HUES48 (cell line): Measurements from ENCODE around the gene NUP50.

Experiments
- H3K27ac ChIP-seq: one replicate; pipeline ENCODE4 v1.7.0; 2013; ENCODE audit warnings: low read depth, low read length, inconsistent platforms
- H3K27me3 ChIP-seq: 2 replicates; pipeline ENCODE4 v1.6.1; 2013; ENCODE audit warnings: mild to moderate bottlenecking, low read length; ENCODE audit not compliant: control insufficient read depth, insufficient read depth
- H3K36me3 ChIP-seq: 2 replicates; pipeline ENCODE4 v1.6.1; 2013; ENCODE audit warnings: low read length; ENCODE audit not compliant: control insufficient read depth, insufficient read depth
- H3K4me1 ChIP-seq: 2 replicates; pipeline ENCODE4 v1.6.1; 2013; ENCODE audit warnings: mild to moderate bottlenecking, low read length; ENCODE audit not compliant: control insufficient read depth, insufficient read depth
- H3K4me3 ChIP-seq: 2 replicates; pipeline ENCODE4 v1.5.1; 2013; ENCODE audit warnings: mild to moderate bottlenecking, low read depth, low read length
- H3K9ac ChIP-seq: 2 replicates; pipeline ENCODE4 v1.6.1; 2013; ENCODE audit warnings: mild to moderate bottlenecking, low read depth, low read length, moderate library complexity
- H3K9me3 ChIP-seq: 2 replicates; pipeline ENCODE4 v1.6.1; 2013; ENCODE audit warnings: low read length; ENCODE audit not compliant: control insufficient read depth, insufficient read depth

NUP50 gene

DNA sequence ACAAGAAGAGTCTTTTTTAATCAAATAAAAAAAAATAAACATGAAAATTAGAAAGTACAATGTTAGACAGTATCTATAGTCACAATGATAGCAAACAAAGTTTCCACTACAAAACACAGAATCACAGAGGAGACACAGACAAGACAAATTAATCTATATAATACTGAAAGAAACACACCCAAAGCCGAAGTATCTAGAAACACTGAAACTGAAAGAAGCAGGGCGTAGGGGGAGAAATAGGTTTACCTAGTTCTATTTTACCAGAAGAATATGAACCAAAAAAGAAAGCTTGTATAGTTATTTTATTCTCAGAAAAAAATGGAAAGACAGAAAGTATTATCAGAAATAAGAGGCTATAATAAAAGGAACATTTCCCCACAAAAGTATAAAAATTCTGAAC, 27.1 kb upstream of the NUP50 start:
- no peak overlapping the region for H3K9ac ChIP-seq
- H3K4me1 ChIP-seq = no peaks in the 10 kb centered on the region
- H3K27me3 ChIP-seq = no peaks in the 10 kb centered on the region
- peaks cover 7% of the 10 kb centered on the region; the same call in 1 of the 2 replicates for H3K9me3 ChIP-seq
- H3K36me3 ChIP-seq = peaks cover 9% of the 10 kb centered on the region
- H3K4me3 ChIP-seq = no peak overlapping the region
- H3K27ac ChIP-seq = no peak overlapping the region

DNA sequence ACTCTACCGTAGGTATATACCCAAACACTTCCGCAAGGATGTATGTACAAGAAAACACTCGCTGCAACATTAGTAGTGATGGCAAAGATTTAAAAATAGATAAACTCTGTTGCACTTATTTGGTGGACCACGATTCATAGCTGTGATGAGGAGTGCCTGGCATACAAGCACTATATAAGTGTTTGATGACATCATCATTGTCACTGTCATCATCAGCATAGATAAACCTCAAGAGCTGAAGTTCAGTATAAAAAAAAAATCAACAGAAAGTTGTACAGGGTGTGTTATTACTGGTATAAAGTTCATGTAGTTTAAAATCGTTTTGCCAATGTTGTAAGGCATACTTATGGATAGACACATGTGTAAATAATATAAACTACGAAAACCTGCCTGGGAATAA, 24.0 kb upstream of the NUP50 start:
- Histone ChIP-seq H3K9me3 (no peaks in the 10 kb centered on the region), H3K9ac (no peak overlapping the region), H3K36me3 (no peaks in the 10 kb centered on the region), H3K4me1 (no peaks in the 10 kb centered on the region), H3K27me3 (no peaks in the 10 kb centered on the region), H3K4me3 (no peak overlapping the region), H3K27ac (no peak overlapping the region)

DNA sequence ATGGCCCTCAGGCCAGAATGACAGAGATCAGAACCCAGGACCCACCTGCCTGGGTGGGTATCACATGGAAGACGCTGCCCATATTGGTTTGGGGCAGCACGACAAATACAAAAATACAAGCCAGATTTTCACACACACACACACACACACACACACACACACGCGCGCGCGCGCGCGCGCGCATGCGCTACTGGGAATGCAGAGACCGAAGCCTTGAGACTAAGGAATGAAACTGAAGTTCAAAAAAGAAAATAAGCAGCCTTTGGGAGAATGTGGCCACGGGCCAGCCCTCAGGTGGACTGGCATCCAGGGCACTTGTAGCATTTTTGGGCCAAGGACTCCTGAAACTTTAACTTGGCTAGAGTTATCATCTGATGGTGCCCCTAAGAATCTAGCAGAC, 21.3 kb upstream of the NUP50 start:
- H3K4me3 ChIP-seq = no peak overlapping the region

DNA sequence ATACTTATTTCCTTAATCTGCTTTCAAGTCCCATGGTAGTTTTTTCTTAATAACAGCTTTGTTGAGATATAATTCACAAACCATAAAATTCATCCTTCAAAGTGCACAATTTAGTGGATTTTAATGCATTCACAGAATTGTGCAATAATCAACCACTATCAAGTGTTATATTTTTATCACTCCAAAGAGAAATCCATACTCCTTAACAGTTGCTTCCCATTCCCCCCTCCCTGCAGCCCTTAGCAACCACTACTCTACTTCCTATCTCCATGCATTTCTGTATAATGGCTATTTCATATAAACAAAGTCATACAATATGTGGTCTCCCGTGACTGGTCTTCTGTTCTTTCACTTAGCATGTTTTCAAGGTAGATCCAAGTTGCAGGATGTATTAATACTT, 18.8 kb upstream of the NUP50 start:
- no peak overlapping the region for H3K4me3 ChIP-seq
- H3K4me1 ChIP-seq = no peaks in the 10 kb centered on the region
- H3K36me3 ChIP-seq = peaks cover 2% of the 10 kb centered on the region; the same call in 1 of the 2 replicates
- no peak overlapping the region for H3K9ac ChIP-seq
- no peaks in the 10 kb centered on the region for H3K27me3 ChIP-seq
- H3K9me3 ChIP-seq = no peaks in the 10 kb centered on the region
- no peak overlapping the region for H3K27ac ChIP-seq

More for the DNA sequence above, 21.3 kb upstream of the NUP50 start:
- H3K9me3 ChIP-seq = no peaks in the 10 kb centered on the region
- H3K27ac ChIP-seq = no peak overlapping the region
- H3K27me3 ChIP-seq = no peaks in the 10 kb centered on the region
- no peaks in the 10 kb centered on the region for H3K36me3 ChIP-seq
- H3K4me1 ChIP-seq = no peaks in the 10 kb centered on the region
- H3K9ac ChIP-seq = no peak overlapping the region

DNA sequence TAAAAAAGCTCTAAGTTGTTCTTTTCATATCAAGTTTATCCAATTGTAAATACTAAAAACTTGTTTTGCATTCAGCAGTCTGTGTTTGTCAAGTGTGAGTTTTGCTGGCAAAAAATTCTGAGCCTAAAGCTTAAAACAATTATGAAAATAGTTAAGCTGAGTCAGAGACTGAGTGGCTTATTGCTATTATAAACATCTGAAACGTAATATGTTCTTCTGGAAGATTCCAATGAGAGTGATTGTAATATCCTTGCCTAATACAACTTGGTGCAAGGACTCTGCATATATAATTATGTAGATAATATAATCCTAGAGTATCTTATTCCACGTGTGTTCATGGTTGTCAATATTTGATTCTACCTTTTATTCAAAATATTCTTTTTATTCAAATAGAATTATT, 14.1 kb upstream of the NUP50 start:
- no peak overlapping the region for H3K4me3 ChIP-seq
- no peak overlapping the region for H3K27ac ChIP-seq
- no peaks in the 10 kb centered on the region for H3K4me1 ChIP-seq
- H3K9ac ChIP-seq = no peak overlapping the region
- H3K27me3 ChIP-seq = no peaks in the 10 kb centered on the region
- H3K36me3 ChIP-seq = peaks cover 6% of the 10 kb centered on the region; the same call in 1 of the 2 replicates
- H3K9me3 ChIP-seq = no peaks in the 10 kb centered on the region

DNA sequence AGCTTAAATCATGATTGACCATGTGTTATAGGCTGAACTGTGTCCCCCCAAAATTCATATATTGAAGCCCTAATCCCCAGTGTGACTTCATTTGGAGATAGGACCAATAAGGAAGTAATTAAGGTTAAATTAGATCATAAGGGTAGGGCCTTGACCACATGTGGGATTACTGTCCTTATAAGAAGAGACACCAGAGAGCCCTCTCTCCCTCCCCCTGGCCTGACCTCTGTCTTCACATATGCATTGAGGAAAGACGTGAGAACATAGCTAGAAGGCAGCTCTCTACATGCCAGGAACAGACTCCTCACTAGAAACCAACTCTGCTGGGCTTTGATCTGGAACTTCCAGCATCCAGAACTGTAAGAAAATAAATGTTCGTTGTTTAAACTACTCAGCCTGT, 13.6 kb upstream of the NUP50 start:
- no peak overlapping the region for H3K4me3 ChIP-seq
- H3K9me3 ChIP-seq = no peaks in the 10 kb centered on the region
- H3K9ac ChIP-seq = no peak overlapping the region
- H3K27ac ChIP-seq = no peak overlapping the region
- no peaks in the 10 kb centered on the region for H3K27me3 ChIP-seq
- H3K36me3 ChIP-seq = peaks cover 6% of the 10 kb centered on the region; the same call in 1 of the 2 replicates
- no peaks in the 10 kb centered on the region for H3K4me1 ChIP-seq

DNA sequence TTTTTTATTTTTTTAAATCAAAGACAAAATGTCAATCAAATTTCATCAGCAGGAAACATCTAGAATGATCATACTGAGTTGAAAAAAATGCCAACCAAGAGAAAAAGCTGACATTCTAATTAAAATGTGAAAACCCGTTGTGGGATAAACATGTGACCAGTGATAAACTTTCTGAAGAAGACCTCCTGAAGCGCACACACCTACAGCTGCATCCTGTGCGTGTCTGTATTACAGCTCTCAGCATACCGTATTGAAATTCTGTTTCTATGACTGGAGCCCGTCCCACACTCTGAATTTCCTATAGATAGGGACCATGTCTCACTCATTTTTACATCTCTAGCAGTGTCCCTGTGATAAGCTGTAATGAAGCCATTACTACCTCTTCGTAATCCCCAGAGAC, 12.2 kb upstream of the NUP50 start:
- no peak overlapping the region for H3K9ac ChIP-seq

DNA sequence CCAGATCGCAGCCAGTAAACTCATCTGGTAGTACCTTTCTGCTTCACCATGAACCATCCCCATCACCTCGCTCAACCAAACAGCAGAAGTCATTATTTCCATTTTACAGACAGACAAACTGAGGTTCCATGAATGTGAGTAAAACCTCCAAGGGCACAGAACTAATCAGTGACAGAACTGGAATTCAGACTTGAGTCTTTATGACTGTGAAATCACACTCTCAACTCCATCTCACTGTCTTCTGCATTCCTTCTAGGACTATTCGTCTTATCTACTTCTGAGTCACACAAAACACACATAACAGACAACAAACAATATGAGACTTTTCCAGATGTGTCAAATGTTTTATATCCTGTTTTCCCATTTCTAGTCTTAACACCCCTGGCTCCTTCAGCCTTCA, 9.3 kb upstream of the NUP50 start:
- Histone ChIP-seq H3K9me3 (no peaks in the 10 kb centered on the region), H3K27ac (no peak overlapping the region), H3K4me3 (no peak overlapping the region), H3K4me1 (0 out of 2 replicates have a peak, but pooled peaks cover under 1% of the 10 kb centered on the region), H3K36me3 (peaks cover 34% of the 10 kb centered on the region), H3K9ac (no peak overlapping the region), H3K27me3 (no peaks in the 10 kb centered on the region)

More for the DNA sequence above, 12.2 kb upstream of the NUP50 start:
- Histone ChIP-seq H3K9me3 (no peaks in the 10 kb centered on the region), H3K4me1 (no peaks in the 10 kb centered on the region), H3K4me3 (no peak overlapping the region), H3K27me3 (no peaks in the 10 kb centered on the region), H3K36me3 (peaks cover 14% of the 10 kb centered on the region), H3K27ac (no peak overlapping the region)

DNA sequence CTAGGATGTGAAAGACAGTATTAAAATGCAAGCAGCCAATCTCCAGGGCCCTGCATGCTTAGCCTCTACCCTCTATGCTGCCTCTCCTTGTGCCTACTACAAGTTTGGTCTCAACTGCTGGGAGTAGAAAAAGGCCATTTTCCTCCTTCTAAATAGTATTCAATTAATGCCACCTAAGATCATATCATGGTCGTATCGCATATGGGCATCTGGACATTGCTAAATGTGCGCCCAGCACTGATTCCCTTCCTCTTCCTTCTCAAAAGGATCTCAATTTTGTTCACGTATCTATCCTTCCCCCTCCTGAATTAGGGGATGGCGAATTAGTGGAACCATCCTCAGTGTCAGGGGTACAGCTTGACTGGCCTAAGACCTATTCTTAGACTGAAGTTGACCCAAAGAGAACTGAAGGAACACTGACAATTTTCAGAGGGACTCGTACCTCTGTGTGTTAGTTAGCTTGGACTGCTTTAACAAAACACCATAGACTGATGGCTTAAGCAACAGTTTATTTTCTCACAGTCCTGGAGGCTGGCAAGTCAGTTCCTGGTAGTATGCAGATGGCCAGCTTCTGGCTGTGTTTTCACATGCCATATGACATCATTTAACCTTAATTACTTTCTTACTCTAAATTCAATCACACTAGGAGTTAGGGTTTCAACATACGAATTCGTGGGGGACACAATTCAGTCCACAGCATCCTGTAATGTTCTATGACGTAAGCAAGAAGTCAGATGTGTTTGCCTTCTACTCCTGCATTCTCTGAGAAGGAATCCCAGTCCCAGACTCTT, 8.5 kb upstream of the NUP50 start:
- Histone ChIP-seq H3K27me3 (no peaks in the 10 kb centered on the region), H3K4me1 (peaks cover 9% of the 10 kb centered on the region), H3K9me3 (no peaks in the 10 kb centered on the region), H3K36me3 (peaks cover 29% of the 10 kb centered on the region), H3K4me3 (no peak overlapping the region), H3K9ac (no peak overlapping the region), H3K27ac (no peak overlapping the region)

DNA sequence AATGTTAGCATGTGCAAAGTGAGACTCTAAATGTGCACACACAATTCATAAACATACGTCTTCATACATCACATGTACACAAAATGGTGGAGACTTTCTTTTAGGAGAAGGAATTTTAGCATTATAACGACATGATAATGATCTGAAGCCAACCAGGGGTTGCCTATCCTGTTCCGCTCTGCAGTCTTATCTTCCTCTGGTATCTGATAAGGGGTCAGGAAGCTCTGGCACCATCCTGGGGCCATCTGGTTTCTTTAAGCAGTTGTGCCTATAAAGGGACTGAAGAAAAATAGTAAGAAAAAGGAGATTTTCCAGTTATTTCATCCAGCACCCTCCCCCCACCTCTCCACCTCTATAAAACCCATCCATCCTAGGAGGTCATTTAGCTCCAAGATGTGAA, 5.8 kb upstream of the NUP50 start:
- Histone ChIP-seq H3K27me3 (no peaks in the 10 kb centered on the region), H3K36me3 (peaks cover 28% of the 10 kb centered on the region), H3K4me1 (peaks cover 14% of the 10 kb centered on the region), H3K4me3 (no peak overlapping the region), H3K9ac (no peak overlapping the region), H3K27ac (no peak overlapping the region), H3K9me3 (no peaks in the 10 kb centered on the region)

DNA sequence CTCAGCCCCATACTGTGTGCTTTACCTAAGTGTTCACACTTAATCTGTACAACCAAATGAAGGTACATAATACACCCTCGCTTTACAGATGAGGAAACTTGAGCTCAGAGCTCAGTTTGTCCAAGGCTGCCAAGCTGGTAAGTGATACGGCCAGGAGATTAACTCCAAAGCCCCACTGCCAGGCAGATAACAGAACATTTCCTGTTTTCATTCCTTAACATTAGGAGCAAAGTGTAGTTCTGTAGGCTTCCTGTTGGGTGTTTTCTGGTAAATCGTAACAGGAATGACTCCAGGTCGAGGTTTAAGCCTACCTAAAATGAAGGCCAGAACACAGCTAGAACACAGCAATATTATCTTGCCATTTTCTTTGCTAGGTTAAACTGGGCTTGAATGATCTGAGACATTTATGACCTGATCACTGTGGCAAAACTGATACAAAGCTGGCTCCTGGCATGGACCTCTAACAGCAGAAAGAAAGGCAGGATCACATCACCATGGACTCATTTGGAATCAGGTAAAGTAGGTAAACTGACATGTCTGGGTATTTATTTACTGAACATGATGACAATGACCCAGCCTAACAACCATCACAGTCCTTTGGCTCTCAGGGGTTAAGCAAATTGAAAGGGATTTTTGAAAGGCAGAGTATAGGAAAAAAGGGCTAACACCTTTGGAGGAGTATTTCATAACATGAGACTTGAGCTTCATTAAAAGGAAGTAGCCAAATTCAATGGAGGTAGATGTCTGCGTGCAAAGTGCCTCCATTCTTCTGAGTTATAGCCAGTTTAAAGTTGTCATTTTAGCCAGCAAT, 3.9 kb upstream of the NUP50 start:
- no peak overlapping the region for H3K4me3 ChIP-seq

More for the DNA sequence above, 3.9 kb upstream of the NUP50 start:
- no peaks in the 10 kb centered on the region for H3K9me3 ChIP-seq
- peaks cover 28% of the 10 kb centered on the region for H3K36me3 ChIP-seq
- no peak overlapping the region for H3K9ac ChIP-seq
- H3K27me3 ChIP-seq = no peaks in the 10 kb centered on the region
- H3K4me1 ChIP-seq = peaks cover 14% of the 10 kb centered on the region
- H3K27ac ChIP-seq = peak overlapping the region; percentile 25
